Left cardiac atrium (tissue), 4 donors: ENCODE measurements around the gene MSX2. TPM values are rescaled to one million over a fixed set of nuclear protein-coding genes. Genes with fewer than 3 reads are reported as not detected.

Experiments
- ATAC-seq, 2 donors: fragments of 200-7000 bp; cut with Tn5 transposase; one replicate each; pipeline ENCODE4 v1.9.1; 2020; ENCODE audit warnings: mild to moderate bottlenecking in 2 of 2, moderate library complexity in 2 of 2
- DNase-seq: peaks from one replicate; pipeline ENCODE4 v3.0.0-alpha.2; 2020
- intact Hi-C, 2 donors: fragments of 100-400 bp; cut with DNase I; formaldehyde crosslinking; loops; one replicate each; pipeline versions ENCODE4 v1.14.1 to v1.15.1; 2022 to 2023
- long read RNA-seq: library from polyadenylated mRNA; unstranded; transcript quantifications from one replicate; pipeline ENCODE4 v2.0.0, GENCODE V29; 2021
- total RNA-seq, 2 donors: library from RNA; stranded (reverse); fragmentation: NEBNext Ultra II Directional; extraction: Animal tissue kit (Norgen Biotek cat#: 25700); gene quantifications; one replicate each; pipeline ENCODE4 v1.2.1, GENCODE V29; 2021
- donor health status: DM: no; HTN: yes; CAD: no.
- donor health status: DM: no; HTN: yes; CAD: no; lungs with severe emphysema.
- donor health status: DM: yes; HTN: yes; CAD: no.
- donor health status: Dilated cardiomyopathy.

The MSX2 gene
- total RNA-seq = 1 to 10 TPM; 1.8 to 2.8 TPM
- long read RNA-seq = 0 reads

DNA sequence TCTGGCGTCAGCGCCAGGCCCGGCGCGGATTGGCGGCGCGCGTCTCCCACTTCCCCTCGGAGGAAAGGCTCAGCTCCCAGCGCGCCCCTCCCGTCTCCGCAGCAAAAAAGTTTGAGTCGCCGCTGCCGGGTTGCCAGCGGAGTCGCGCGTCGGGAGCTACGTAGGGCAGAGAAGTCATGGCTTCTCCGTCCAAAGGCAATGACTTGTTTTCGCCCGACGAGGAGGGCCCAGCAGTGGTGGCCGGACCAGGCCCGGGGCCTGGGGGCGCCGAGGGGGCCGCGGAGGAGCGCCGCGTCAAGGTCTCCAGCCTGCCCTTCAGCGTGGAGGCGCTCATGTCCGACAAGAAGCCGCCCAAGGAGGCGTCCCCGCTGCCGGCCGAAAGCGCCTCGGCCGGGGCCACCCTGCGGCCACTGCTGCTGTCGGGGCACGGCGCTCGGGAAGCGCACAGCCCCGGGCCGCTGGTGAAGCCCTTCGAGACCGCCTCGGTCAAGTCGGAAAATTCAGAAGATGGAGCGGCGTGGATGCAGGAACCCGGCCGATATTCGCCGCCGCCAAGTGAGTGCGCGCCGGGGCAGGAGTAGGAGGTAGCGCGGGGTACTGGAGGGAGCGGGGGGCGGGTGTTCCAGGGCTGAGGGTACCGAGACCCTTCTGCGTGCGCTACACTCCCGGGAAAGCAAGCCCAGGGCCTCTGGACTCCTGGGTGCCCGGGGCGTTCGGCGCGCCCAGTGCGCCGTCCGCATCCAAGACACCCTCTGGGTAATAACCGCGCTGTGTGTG, at the start of gene MSX2:
Gene MSX2 (plus strand): TSS at position 99 of the 777 bp plus-strand sequence. CDS start 78 bp downstream, at position 177.
- DNase-seq (peak; percentile 91), ATAC-seq (peak; percentile 98 to 99)
- intact Hi-C loops = no loop called here

DNA sequence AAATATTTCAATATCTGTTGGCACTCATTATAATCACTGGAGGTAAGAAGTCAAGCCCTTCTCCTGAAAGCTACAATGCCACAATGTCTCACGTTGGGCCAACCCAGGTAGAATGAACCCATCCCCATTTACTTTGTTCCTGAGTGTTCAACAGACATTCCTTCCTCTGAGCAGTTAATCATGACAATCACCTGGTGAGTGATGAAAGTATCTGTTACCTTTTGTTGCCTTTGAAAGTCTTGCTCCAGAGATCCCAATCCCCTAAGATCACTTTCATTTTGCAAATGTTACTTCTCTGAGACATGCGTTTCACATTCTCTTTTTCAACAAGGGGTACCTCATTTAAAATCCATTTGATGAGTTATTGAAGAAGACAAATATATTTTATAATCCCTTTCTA, 49.3 kb upstream of the MSX2 start:
- intact Hi-C loops = no loop called here
- ATAC-seq = no peak
- no peak for DNase-seq

DNA sequence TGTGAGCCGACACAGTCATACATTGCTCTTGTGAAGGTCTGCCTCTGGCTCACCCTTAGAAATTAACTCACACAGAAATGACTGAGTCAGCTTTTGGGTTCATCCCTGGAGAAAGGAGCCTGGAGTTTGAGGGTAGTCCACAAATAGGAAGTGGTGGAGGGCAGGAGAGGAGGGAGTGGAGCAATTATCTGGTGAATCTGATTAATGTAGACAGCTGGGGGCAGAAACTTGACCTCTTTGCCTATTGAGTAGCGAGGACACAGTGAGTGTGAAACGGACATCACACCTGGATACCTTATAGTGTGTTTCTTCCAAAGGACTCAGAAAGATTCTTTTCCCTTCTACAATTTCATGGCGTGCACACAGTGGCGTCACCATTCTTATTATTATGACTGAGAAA, 48.5 kb upstream of the MSX2 start:
- ATAC-seq = no peak
- intact Hi-C loops = no loop called here
- DNase-seq = no peak

GRCh38 chr5:174678107-174678506, 46.3 kb upstream of the MSX2 start:
- ATAC-seq (no peak), DNase-seq (no peak)
- intact Hi-C loops = no loop called here

DNA sequence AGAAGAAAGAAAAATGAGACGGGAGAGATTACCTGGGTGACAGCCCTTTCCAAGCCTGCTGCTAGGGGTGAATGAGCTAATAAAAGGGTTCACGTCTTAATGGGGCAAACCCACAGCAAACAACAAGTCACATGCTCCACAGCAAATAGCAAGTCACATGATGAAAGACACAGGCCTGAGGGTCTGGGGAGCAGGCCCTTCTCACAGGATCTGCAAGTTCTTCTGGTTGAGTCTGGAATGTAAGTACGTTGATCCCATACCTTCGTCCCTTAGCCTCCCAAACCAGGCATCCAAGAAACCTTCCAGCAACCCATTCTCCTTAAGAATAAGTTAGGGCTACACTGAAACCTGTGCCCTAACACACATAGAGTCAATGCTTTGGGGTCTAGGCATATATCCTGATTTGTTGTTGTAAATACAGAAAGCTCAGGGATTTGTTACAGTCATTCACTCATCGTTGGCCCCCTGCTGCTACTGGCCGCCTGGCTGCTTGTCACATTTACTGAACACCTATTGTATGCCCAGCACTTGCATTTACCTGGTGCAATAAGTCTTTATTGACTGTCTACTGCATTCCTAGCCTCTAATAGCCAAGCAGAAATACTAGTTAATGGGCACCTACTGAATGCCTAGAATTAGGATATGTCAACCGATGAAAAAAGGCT, 43.3 kb upstream of the MSX2 start:
- DNase-seq = no peak
- intact Hi-C loops = no loop called here
- ATAC-seq = no peak

DNA sequence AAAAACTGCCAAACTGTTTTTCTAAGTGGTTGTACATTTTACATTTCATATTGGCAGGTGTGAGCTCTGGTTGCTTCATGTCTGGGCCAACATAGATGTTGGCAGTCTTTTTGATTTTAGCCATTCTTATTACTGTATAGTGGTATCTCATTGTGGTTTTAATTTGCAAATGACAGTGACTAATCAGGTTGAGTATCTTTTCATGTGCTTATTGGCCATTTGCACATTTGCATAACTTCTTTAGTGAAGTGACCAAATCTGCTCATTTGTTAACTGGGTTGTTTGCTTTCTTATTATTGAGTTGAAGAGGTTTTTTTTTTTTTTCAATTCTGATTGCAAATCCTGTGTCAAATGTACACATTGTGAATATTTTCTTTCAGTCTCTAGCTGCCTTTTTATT, 36.9 kb upstream of the MSX2 start:
- intact Hi-C loops = no loop called here
- ATAC-seq (no peak), DNase-seq (no peak)

DNA sequence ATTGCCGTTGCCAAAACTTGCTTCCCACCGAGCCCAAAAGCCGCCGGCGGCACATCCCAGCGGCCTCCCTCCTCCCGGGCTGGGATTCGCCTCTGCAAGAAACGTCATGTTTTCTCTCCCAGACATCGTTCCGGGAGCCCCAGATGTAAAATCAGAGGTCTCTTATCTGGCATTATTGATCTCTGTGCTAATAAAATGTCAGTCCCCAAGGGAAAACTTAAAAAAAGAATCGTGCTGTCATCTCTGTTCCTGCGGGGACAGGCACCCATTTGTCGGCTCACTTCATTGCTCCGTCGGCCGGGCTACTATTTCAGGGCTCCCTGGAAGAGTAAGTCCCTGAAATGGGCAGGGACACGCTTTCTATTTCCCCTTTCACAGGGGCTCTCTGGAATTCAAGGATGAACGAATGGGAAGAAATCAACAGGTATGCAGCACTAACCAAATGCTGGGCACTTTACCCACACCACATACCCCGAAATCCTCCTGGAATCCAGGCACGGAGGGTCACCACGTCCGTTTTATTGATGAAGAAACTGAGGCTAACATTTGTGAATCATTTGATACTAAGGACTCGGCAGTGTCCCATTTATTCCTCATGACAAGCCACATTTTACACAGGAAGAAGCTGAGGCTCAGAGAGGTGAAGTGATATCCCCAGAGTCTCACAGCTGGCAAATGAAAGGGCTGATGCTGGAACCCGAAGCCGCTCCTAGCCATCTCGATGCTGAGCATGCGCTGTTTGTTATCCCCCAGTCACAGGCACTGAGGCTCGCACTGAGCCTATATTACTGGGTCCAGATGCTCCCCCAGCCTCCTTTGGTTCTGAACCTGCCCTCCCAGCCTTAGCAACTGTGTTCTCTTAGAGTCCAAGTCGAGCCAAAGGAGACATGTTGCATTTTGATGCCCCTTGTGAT, 35.7 kb upstream of the MSX2 start:
- ATAC-seq (no peak), DNase-seq (no peak)
- intact Hi-C loops = no loop called here

DNA sequence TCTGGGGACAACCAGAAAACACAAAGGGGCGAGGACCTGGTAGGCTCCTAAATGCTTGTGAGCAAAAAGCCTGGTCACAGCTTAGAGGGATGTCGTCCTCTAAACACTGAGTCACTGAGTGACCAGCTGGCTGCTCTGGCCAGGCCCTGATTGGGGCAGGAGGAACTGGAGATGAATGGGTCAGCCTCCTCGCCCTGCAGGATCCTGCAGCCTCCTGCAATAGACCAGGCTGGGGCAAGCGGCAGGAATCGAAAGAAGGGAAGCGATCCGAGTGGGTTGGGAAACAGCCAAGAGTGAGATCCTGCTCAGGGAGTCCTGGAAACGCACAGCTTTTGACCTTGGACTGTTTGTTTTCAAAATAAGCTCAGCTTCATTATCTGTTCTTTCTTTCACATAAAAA, 34.1 kb upstream of the MSX2 start:
- no peak for ATAC-seq
- intact Hi-C loops = no loop called here
- no peak for DNase-seq

DNA sequence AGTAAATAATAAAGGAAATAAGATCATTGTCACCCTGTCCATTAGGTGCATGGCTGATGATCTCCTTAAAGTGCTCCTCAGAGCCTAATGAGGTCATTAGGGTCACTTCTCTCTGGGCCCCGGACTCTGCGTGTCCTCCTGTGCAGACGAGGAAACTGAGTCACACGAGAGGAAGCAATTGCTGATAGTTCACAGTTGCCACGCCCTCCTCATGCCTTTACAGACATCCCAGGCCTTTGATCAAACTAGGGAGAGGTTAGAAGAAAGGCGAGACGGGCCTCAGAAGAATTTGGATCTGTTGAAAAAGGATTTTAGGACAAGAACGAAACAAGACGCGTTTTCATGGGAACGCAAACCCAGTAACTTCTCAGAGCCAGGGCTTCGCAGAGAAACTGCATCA, 32.0 kb upstream of the MSX2 start:
- intact Hi-C loops = no loop called here
- DNase-seq (no peak), ATAC-seq (no peak)

DNA sequence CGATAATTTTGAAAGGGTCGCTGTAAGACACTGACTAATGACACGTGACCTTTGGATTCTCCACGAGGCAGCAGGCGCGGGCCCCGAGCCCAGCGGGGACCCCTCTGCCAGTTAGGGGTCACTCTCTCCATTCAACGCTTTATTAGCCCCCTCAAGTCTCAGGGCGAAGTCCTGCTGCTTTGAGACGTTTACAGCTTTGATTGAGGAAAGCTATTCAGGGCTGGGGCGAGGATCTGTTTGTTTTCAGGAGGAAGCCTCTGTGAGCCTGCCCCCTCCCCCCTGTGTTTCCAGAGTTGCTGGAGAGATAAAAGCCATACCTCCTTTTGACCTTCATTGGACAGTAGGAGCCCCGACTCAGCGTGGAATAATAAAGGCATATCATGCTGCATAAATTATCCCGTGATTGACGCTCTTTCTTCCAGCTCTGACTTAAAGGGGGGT, 31.4 kb upstream of the MSX2 start:
- intact Hi-C loops = no loop called here
- ATAC-seq (no peak), DNase-seq (no peak)

GRCh38 chr5:174693697-174694385, 30.5 kb upstream of the MSX2 start:
- intact Hi-C loops = no loop called here
- no peak for DNase-seq
- no peak for ATAC-seq

- no peak for DNase-seq
- intact Hi-C loops = no loop called here
- no peak for ATAC-seq
Measured at GRCh38 chr5:174694611-174695010, 29.8 kb upstream of the MSX2 start.

DNA sequence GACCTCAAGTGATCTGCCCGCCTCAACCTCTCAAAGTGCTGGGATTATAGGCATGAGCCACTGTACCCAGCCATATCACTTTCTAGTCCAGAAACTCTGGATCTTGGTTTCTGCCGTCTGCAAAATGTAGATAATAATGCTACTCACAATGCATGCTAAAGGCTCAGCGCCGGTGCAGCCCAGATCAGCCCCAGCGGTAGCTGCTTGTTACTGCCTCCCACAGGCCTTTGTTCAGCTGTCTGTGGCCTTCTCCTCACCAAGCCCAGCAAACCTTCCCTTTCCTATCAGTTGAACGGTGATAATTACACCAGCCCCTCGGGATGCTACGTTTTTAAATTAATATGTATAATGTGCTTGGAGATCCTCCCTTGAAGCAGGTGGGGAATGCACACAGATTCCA, 26.2 kb upstream of the MSX2 start:
- ATAC-seq (no peak), DNase-seq (no peak)
- intact Hi-C loops = no loop called here

DNA sequence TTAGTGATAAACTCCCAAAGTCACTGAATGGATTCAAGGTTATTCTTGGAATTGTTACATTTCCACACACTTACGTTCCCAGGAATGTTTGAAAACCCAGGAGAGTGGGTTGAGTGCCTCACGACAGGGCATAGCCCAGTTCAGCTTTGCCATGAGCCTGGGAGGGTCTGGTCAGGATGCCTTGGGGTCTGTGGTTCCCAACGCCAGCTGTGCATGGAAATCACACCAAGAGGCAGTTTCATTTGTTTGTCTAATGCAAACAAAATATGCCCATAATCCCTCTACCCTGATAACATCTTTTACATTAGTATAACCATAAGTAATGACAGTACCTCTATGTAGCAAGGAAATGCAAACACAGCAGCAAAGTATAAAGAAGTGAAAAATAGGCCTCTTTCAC, 25.3 kb upstream of the MSX2 start:
- no peak for ATAC-seq
- intact Hi-C loops = no loop called here
- no peak for DNase-seq

DNA sequence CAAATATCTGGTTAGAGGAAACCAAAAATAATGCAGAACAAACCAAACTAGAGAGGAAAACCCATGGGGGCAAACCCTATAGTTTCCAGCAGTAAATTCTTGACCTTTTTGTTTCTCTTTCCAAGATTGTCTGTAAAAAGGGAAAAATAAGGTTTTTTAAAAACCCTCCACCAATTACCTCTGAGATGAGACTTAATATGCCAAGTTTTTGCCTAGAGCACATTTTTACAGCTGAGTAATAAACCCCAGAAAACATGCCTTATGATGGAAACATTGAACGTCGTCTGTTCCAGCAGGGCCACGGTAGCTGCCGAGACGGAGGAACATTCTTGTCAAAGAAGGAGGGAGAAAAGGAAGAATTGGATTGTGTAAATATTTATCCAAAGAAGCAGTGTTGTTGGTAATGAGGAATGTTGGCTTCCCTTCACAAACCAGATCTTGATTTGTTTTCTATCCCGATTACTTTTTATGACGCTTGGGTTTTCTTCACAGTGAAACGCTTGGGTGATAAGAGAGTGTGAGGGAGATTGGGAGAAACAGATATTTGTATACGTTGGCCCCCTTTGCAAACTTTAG, 17.3 kb upstream of the MSX2 start:
- intact Hi-C loops = no loop called here
- DNase-seq (no peak), ATAC-seq (no peak)

DNA sequence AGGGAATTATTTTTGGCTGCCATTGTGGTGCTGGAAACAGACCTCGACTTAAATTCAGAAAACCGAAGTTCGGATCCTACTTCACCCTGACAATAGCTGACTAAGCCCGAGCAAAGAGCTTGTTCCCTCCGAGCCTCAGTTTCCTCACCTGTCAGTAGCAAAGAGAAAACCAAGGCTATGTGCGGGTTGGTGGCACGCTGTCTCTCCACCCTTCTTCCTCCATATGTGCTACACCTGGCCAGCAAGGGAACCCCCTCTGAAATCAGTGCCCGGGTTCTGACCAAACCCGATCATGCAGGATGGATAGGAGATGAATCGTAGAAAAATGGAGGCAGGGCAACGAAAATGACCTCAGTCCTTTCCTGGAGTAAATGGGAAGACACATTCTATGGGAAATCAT, 16.7 kb upstream of the MSX2 start:
- ATAC-seq (no peak), DNase-seq (no peak)
- intact Hi-C loops = no loop called here

GRCh38 chr5:174708476-174709207, 15.7 kb upstream of the MSX2 start:
- no peak for DNase-seq

DNA sequence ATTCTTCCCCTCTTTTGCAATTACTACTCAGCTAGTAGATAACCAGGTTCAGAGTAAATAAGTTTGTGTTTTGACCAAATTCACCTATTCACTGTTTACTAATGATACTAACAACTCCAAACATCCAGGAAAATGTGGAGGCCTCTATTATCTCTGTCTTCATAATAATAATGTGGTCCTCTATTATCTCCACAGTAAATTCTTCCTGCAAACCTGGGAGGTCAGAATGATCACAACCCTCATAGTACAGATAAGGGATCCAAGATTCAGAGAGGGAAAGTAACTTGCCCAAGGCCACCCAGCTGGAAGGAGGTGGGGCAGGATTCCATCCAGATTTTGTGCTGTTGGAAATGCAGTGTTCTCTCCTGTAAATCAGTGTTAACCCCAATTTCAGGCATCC, 9.6 kb upstream of the MSX2 start:
- DNase-seq = no peak
- intact Hi-C loops = no loop called here
- ATAC-seq = no peak

More at GRCh38 chr5:174708476-174709207, 15.7 kb upstream of the MSX2 start:
- intact Hi-C loops = no loop called here
- ATAC-seq = no peak
